ENCODE measurements around the gene KCNQ1.

KCNQ1 gene

DNA sequence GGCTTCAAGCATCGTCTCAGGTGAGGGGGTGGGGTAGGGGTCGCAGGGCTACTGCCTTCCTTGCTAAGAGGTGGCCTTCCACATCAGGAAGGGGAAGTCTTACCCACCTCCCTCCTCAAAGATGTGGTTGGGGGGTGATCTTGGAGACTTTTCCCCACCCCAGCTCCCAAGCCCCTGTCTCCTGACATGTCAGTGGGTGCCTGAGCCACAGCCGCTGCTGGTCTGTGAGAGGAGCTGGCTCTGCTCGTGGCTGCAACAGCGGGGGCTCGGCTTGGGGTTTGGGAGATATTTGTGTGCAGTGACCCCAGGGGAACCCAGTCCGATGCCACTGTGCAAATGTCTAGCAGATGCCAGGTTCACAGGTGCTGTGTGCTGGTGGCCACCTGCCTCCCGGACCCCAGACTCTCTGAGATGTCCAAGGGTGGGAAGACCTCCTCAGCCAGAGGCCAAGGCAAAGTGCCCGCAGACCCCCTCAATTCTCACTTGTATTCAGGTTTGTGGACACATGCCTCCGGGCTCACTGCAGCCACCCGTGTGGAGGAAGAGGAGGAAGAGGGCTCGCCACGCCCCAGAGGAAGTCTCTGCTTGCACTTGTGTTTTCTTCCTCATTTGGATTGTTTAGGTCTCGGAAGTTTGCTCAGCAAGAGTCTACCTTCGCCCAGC is 1.9 kb downstream of the KCNQ1 start:
- TF ChIP-seq Cebpa-rat (IDR thresholded peaks at IDR 0.05) = no peak
- Histone ChIP-seq H3K4me2 (peak overlapping the region; percentile 86 to 99 (median 97)), H3K4me1 (peaks cover 32 to 47% (median 40%) of the 10 kb centered on the region in 10 experiments), H3K27ac (peak overlapping the region in 10 of 11 experiments; percentile 28 to 78 (median 69); a peak in 21 of 22 replicates), H3K36me3 (no peaks in the 10 kb centered on the region; a peak in 1 of 22 replicates), H3K4me3 (peak overlapping the region; percentile 28 to 81 (median 70); a peak in 19 of 20 replicates), H3K27me3 (peaks cover 0 to 37% (median 15%) of the 10 kb centered on the region in 11 experiments; a peak in 18 of 22 replicates), H3K9ac (peak overlapping the region; percentile 33 to 83 (median 76); a peak in 20 of 22 replicates), H3K9me3 (replicated peaks in 1 of 11) (no peaks in the 10 kb centered on the region), H4K20me1 (peaks cover 0 to 33% (median 3%) of the 10 kb centered on the region in 11 experiments; a peak in 9 of 22 replicates)

DNA sequence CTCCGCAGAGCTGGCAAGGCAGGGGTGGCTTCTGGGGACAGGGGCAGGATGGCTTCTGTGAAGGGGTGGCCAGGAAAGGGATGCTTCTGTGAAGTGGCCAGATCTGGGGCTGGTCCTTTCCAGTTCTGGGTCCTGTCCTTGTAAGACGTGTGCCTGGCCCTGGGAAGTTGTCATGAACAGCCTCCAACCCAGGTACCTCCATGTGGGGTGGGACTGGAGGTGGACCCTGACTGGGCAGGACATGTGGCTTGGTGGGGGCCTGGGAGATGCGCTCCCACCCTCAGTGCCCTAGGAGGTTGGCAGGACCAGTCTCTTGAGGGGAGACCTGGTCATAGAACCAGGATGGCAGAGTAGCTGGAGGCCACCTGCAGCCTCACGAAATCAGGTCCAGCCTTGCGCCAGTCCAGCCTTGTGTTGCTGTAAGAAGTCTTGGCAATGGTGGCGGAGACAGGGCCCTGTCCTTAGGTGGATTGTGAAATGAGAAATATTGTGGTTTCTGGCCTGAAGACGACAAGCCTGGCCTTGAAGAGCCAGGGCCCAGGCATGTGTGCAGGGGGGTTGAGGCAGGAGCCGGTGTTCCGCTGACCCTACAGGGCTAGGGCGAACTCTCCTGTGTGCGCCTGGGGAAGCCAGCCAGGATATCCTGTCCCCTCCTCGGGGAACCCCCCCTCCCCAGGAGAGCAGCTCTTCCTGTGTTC is 2.6 kb downstream of the KCNQ1 start:
- TF ChIP-seq Cebpa-rat (IDR thresholded peaks at IDR 0.05) = peak in 3 of 11 experiments; percentile 19 to 33 (median 28); a peak in 2 of 22 replicates
- no peaks in the 10 kb centered on the region; a peak in 1 of 22 replicates for H3K36me3 ChIP-seq
- H3K4me2 ChIP-seq = peak overlapping the region; percentile 86 to 99 (median 97)
- peaks cover 32 to 47% (median 40%) of the 10 kb centered on the region in 10 experiments for H3K4me1 ChIP-seq
- H3K27ac ChIP-seq = peak overlapping the region; percentile 24 to 78 (median 66); a peak in 21 of 22 replicates
- H4K20me1 ChIP-seq = peaks cover 0 to 33% (median 6%) of the 10 kb centered on the region in 11 experiments; a peak in 9 of 22 replicates
- no peaks in the 10 kb centered on the region for H3K9me3 ChIP-seq (replicated peaks in 1 of 11)
- H3K27me3 ChIP-seq = peaks cover 0 to 37% (median 15%) of the 10 kb centered on the region in 11 experiments; a peak in 18 of 22 replicates
- peak overlapping the region; percentile 33 to 83 (median 76); a peak in 20 of 22 replicates for H3K9ac ChIP-seq
- H3K4me3 ChIP-seq = peak overlapping the region; percentile 28 to 81 (median 70); a peak in 19 of 20 replicates

DNA sequence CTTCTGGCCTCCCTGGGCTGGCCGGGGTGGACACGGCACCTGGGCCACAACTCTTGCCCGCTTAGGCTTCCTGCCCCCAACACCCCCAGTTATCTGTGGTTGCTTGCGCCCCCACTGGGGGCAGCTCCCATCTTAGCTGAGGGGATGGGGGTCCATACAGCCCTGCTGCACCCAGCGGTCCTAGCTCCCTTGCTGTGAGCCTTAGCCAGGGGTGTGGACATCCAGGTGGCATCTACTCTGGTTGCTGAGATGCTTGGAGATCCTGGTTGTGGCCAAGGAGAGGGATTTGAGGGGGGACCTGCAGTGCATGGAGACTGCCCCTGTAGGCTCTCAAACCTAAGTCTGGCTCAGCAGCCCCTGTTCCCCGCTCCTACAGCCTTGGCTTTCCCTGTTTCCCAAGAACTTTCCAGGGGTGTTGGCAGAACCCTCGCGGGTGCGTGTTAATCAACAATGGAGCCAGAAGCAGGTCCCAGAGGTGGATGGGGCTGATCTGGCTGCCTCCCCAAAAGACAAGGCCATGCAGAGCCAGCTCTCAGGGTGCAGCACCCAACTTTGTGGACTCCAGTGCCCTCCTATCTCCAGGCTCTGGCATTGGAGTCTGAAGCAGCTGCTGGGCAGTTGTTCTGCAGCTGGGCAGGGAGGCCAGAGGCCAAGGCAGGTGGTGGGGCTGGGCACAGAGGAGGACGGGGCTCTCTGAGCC is 3.3 kb downstream of the KCNQ1 start:
- peaks cover 32 to 47% (median 40%) of the 10 kb centered on the region in 10 experiments for H3K4me1 ChIP-seq
- peak overlapping the region in 8 of 10 experiments; percentile 28 to 81 (median 74); a peak in 12 of 20 replicates for H3K4me3 ChIP-seq
- H3K4me2 ChIP-seq = peak overlapping the region; percentile 86 to 99 (median 97)
- H3K27ac ChIP-seq = peak overlapping the region in 10 of 11 experiments; percentile 28 to 78 (median 69); a peak in 18 of 22 replicates
- H3K36me3 ChIP-seq = no peaks in the 10 kb centered on the region; a peak in 1 of 22 replicates
- no peak for TF ChIP-seq Cebpa-rat (IDR thresholded peaks at IDR 0.05)
- H4K20me1 ChIP-seq = peaks cover 0 to 32% (median 6%) of the 10 kb centered on the region in 11 experiments; a peak in 9 of 22 replicates
- no peaks in the 10 kb centered on the region for H3K9me3 ChIP-seq (replicated peaks in 1 of 11)
- H3K27me3 ChIP-seq = peaks cover 0 to 31% (median 15%) of the 10 kb centered on the region in 11 experiments; a peak in 18 of 22 replicates
- H3K9ac ChIP-seq = peak overlapping the region; percentile 33 to 83 (median 76); a peak in 15 of 22 replicates

DNA sequence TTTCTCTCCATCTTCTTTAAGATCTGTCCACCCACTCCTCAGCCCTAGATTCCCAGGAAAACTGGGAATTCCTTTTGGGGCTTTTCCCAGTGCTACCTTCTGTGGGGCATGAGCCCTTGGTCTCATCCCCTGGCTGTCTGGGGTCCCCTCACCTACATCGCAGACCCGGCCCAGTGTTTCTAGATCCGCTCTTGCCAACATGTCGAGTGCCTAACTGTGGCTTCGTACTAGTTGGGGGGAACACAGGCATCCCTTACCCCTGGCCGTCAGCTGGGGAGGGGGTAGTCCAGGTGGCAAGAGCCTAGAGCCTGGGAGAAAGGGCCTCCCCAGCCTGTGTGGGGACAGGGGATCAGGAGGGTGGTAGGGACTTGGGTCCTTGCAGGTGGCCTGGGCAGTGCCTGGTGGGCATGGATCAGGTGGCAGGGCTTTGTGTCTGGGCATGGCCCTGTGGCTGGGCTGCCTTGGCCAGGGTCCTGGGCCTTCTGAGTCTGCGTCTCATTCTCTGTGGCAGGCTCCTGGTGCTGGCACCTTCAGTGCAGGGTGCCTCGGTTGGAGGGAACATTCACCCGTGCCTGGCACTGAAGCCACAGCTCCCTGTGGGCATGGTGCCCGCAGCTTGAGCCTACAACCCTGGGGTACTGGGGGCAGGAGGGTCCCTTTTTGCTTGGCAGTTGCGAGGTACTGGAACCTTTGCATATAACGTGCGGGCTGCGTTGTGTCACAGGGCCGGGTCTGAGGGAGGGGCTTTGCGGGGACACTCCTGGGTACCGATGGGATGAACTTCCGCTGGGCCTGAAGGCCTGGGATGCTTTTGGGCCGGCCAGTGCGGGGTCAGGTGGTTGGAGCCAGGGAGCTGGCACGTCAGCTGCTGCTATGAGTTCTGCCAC is 4.1 kb downstream of the KCNQ1 start:
- Histone ChIP-seq H3K9ac (peak overlapping the region in 2 of 11 experiments; percentile 5 to 83; a peak in 2 of 22 replicates), H3K4me3 (no peak overlapping the region)

DNA sequence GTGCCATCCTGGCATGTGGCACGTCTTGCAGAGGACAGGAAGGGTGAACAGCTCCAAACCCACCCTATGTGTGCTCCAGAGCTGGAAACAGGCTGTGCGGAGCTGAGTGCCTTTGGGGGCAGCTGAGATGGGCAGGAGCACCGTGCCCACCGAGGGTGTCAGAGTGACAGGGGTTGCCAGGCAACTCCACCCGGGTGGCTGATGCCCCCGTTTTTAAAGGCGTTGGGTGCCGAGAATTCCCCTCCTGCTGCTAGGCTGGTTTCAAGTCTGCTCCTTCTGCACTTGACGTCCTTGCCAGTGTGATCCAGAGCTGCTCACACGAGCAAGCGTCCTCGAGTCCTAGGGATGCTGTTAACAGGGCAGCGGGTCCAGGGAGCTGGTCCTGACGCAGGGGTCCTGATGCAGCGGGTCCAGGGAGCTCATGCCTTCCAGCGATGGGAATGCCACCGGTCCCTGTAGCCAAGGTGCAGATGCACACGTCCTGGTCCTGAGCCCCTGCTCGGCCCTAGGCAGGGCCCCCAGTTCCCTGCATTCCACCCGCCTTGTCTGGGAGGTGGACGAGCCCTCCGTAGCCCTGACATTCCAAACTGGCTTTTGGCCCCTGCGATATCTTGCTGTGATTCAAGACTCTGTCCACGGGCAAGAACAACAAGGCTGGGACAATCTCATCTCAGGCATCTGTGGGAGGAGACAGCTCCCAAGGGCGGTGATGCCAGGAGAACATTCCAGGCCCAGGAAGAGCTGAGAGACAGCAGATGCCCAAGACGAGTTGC is 4.9 kb downstream of the KCNQ1 start:
- Histone ChIP-seq H4K20me1 (peaks cover 0 to 26% (median 3%) of the 10 kb centered on the region in 11 experiments; a peak in 9 of 22 replicates), H3K9me3 (replicated peaks in 1 of 11) (peaks cover 0 to 6% (median 0%) of the 10 kb centered on the region in 11 experiments; a peak in 1 of 22 replicates), H3K4me3 (no peak overlapping the region), H3K9ac (no peak overlapping the region), H3K4me1 (peaks cover 32 to 47% (median 40%) of the 10 kb centered on the region in 10 experiments), H3K27me3 (peaks cover 0 to 18% (median 15%) of the 10 kb centered on the region in 11 experiments; a peak in 18 of 22 replicates), H3K36me3 (peaks cover 0 to 6% (median 0%) of the 10 kb centered on the region in 11 experiments; a peak in 3 of 22 replicates), H3K27ac (no peak overlapping the region), H3K4me2 (no peak overlapping the region)
- TF ChIP-seq Cebpa-rat (IDR thresholded peaks at IDR 0.05) = no peak

More for the DNA sequence above, 4.1 kb downstream of the KCNQ1 start:
- H3K36me3 ChIP-seq = peaks cover 0 to 6% (median 0%) of the 10 kb centered on the region in 11 experiments; a peak in 2 of 22 replicates
- H3K9me3 ChIP-seq (replicated peaks in 1 of 11) = peaks cover 0 to 6% (median 0%) of the 10 kb centered on the region in 11 experiments; a peak in 1 of 22 replicates
- H3K27ac ChIP-seq = peak overlapping the region in 1 of 11 experiments; percentile 73; a peak in 2 of 22 replicates
- peak overlapping the region; percentile 86 to 99 (median 97); a peak in 17 of 22 replicates for H3K4me2 ChIP-seq
- peaks cover 0 to 23% (median 15%) of the 10 kb centered on the region in 11 experiments; a peak in 18 of 22 replicates for H3K27me3 ChIP-seq
- no peak for TF ChIP-seq Cebpa-rat (IDR thresholded peaks at IDR 0.05)
- H3K4me1 ChIP-seq = peaks cover 32 to 47% (median 40%) of the 10 kb centered on the region in 10 experiments
- H4K20me1 ChIP-seq = peaks cover 0 to 26% (median 3%) of the 10 kb centered on the region in 11 experiments; a peak in 9 of 22 replicates

DNA sequence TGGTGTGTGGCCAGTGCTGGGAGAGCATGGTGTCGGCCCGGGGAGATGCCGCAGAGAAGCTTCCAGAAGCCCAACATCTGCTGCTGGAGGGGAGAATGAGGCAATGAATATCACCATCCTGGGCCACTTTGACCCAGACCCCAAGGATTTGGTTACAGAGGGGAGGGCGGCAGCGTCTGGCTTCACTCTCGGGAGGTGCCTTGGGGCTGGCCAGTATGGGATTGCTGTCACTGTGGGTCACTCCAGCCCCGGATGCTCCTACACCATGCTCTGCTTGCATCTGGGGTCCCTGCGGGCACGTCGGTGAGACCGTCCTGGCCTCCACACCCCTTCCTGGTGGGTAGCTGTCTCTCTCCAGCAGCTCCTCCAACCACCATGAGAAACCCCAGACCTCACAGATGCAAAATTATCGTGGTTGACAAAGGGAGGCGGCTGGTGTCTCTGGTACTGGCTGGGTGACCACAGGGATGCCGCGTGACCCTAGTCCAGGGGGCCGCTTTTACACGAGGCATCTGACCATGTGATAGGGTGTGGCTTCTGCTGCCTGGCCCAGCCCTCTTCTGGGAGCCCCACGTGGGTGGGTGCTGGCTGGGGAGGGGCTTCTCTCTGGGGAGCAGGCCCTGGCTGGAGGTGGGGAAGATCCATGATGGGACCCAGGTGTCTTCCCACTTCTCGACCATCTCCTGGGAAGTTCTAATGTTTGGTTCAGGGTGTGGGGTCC is 5.7 kb downstream of the KCNQ1 start:
- Histone ChIP-seq H3K4me3 (no peak overlapping the region), H3K4me1 (peaks cover 31 to 43% (median 35%) of the 10 kb centered on the region in 10 experiments), H3K27ac (no peak overlapping the region), H4K20me1 (peaks cover 0 to 26% (median 3%) of the 10 kb centered on the region in 11 experiments; a peak in 8 of 22 replicates), H3K9me3 (replicated peaks in 1 of 11) (peaks cover 0 to 10% (median 2%) of the 10 kb centered on the region in 11 experiments; a peak in 3 of 22 replicates), H3K36me3 (peaks cover 0 to 6% (median 0%) of the 10 kb centered on the region in 11 experiments; a peak in 3 of 22 replicates), H3K27me3 (peaks cover 0 to 11% (median 9%) of the 10 kb centered on the region in 11 experiments; a peak in 18 of 22 replicates), H3K4me2 (no peak overlapping the region), H3K9ac (no peak overlapping the region)
- no peak for TF ChIP-seq Cebpa-rat (IDR thresholded peaks at IDR 0.05)
